Measurements from ENCODE around the gene TWF1.
"Not testable (repeated sequence)": the region's sequence is repeated elsewhere in the genome, so short reads cannot be mapped to it uniquely, and the experiment has no call there.

TWF1 gene

DNA sequence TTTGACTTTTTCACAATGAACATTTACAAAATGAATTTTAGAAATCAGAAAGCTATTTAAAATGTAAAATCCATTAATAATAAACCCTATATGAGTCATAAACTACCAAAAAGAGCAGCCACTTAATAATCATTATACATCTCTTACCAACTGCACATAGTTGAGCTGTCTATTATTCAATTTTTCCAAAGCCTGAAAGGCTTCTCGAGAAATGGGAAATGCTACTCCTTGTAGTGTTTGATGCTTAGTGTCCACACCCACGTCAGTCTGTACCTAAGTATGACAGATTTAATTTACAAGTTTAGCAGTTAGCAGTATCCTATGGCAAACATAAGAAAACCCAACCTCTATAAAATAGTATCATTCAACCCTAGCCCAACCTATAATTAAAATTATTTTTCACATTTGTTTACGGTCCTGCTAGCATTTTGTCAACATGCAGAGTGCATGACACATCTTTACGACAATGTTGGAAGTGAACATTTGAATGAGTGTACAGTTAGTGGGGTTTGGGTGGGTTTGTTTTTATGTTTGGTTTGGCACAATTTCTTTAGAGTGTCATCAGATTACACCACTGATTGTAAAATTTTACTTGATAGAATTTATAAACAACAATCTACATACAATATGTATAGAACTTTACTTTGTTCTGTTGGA lies 8.4 kb downstream of the TWF1 start:
- DNase-seq: no peak

DNA sequence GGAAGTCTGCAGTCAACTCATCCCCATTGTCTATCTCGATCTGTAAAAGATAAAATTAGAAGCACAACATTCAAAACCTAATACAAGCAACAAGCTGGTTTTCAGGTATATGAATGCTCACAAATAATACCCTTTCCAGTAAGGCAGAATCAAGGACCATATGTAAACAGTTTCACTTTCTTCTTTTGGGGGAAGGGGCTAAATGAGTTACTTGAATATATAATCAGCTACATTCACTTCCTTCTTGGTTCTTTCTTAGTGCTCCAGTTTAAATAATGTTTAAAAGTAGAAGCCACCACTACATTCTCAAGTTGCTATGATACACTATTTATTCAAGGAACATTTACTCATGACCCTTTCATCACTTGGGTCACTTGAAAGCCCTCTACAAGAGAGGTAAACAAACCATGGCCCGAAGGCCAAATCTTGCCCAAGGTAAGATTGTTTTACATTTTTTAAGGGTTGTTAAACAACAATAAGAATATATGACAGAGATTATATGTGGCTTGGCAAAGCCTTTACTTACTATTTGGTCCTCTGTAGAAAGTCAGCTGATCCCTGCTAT lies 10.3 kb downstream of the TWF1 start:
- no peak for DNase-seq

DNA sequence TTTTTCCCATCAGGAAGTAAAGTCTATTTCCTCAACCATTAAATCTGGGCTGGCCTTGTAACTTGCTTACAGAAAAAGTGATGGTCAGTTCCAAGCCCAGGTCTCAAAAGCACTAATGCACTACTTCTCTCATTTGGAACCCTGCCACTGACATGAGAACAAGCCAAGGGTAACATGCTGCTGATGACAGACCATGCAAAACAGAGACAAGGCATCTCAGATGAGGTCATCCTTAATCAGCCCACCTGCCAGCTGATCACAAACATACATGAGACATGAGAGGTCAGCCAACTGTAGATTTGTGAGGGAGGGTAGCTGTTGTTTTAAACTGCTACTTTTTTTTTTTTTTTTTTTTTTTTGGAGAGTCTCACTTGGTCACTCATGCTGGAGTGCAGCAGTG lies 16.2 kb downstream of the TWF1 start:
- DNase-seq: no peak

DNA sequence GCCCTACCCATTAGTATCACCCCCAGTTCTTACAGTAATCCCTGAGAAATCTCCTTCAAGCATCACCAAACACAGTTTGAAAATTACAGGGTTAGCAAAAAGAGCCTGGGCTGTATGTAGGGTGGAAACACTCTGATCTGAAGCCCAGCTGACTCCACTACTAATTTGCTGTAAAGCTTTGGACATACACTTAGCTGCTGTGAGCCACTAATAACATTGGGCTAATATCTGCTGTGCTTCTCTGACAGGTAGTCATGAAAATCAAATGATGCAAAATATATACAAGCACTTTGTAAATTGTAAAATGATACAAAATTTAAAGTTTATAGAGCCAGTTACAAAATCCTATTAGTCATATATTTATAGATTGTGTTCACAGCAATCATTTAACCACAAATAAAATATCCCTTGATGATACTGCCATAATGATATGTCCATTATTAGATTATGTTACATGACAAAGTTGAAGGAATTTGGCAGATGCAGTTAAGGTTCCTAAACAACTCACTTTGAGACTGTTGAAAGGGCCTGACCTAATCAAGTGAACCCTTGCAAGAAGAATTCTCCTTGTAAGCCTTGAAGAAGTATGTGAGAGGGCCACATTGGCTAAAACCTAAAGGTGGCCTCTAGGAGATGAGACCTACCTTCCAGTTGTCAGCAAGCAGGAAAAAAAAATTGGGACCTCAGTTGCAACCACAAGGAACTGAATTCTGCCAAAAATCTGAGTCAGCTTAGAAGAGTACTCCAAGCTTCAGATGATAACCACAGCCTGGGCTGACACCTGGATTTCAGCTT lies 19.0 kb downstream of the TWF1 start:
- no peak for DNase-seq

DNA sequence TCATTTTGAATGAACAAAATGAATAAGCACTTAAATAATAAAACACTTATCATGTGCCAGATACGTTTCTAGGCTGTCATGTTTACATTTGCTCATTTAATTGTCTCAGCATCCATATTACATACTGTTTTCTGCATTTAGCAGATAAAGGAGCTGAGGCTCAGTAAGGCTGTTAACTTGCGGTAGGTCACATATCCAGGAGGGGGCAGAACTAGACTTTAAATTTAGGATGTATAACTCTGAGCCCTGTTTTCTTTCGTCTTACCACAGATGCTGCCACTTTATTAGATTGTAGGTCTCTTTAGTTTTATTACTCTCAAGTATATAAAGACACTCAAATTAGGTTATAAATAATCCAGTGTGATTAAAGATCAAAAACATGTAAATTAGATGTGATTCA lies 29.6 kb downstream of the TWF1 start:
- DNase-seq: no peak

DNA sequence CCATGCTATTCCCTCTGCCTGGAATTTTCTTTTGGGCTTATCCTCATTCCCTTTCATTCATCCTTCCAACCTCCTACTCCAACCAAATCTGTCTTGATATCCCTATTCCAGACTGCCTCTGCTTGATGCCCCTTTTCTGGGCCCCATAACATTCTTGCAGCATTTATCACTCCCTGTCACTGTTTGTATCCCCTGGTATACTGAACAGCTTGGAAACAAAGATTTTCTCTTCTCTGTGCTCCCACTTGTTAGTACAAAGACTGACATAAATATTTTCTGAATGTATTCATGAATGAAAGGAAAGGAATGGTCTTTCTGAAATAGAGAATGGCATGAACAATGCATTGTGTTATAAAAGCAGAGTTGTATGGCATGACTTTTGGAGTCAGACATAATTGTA lies 39.8 kb downstream of the TWF1 start:
- DNase-seq: no peak

DNA sequence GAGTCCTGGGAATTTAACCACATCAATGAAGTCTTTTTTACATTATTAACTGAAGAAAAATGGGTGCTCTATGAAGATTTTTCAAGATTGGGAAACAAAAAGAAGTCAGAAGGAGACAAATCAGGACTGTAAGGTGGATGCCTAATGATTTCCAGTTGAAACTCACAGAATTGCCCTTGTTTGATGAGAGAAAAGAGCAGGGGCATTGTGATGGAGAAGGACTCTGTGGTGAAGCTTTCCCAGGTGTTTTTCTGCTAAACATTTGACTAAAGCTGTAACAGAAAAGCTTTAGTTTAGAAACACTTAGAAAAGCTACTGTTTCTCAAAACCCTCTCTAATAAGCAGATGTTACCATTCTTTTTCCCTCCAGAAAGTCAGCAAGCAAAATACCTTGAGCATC lies 41.6 kb downstream of the TWF1 start:
- no peak for DNase-seq

DNA sequence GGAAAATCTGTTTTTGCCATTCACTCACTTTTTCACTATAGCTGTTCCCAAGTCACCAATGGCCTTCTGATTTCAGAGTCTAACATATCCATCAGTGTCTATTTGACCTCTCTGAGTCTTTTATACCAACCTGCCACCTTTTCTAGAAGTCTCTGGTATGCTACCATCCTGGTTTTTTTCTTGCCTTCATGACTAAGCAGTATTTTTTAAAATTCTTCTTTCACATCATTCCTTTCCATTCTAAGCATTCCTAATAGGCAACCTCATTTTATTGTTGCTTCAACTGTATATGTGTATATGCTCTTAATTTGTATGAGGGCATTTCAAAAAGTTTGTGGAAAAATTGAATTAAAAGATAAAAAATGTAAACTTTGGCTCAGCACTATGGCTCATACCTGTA lies 42.3 kb downstream of the TWF1 start:
- no peak for DNase-seq

DNA sequence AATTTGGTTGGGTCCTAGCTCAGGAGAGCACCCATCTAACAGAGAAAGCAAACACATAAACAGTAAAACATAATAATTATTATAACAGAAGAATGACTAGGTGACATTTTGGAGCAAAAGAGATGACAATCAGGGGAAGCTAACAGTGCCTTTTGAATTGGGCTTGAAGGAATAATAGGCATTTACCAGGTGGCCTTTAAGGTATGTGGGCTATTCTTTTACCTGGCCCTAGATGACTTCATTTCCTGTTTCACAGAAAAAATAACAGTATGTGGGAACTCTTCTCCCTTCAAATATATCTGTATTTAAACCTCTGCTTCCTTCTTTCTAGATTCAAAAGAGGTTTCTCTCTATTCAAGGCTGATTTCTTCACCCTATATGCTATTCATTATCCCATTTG lies 43.5 kb downstream of the TWF1 start:
- no peak for DNase-seq

DNA sequence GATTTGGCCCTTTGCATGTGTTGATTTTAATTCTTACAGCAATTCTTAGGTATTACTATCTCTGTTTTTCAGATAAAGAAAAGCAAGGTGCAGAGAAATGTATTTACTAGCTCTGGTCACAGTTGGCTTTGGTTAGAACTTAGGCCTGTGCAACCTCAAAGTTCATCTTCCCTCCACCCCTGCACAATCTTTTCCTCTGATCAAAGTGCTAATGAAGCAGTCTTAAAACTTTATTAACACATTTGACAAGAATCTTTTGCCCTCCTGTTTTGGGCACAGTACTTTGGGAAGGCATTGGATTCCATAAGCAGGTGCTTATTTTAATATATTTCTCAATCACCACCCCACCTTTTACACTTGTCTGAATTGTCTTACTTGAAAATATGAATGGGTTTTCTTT lies 44.6 kb downstream of the TWF1 start:
- DNase-seq: no peak

DNA sequence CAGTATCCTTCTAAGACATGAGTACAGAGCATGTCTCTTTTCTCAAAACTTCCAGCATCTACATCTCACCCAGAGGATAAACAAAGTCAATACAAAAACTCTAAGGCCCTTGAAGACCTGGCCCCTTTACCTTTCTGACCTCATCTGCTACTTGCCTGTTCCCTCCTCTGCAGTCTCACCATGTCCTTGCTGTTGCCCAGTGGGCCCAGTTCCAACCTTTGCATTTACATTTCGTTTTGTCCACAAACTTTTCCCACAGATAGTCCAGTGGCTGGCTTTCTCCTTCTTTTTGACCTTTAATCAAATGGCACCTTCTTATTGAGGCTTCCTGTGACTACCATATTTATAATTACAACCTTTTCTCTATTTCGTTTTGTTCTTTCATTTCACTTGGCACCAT lies 45.7 kb downstream of the TWF1 start:
- no peak for DNase-seq

DNA sequence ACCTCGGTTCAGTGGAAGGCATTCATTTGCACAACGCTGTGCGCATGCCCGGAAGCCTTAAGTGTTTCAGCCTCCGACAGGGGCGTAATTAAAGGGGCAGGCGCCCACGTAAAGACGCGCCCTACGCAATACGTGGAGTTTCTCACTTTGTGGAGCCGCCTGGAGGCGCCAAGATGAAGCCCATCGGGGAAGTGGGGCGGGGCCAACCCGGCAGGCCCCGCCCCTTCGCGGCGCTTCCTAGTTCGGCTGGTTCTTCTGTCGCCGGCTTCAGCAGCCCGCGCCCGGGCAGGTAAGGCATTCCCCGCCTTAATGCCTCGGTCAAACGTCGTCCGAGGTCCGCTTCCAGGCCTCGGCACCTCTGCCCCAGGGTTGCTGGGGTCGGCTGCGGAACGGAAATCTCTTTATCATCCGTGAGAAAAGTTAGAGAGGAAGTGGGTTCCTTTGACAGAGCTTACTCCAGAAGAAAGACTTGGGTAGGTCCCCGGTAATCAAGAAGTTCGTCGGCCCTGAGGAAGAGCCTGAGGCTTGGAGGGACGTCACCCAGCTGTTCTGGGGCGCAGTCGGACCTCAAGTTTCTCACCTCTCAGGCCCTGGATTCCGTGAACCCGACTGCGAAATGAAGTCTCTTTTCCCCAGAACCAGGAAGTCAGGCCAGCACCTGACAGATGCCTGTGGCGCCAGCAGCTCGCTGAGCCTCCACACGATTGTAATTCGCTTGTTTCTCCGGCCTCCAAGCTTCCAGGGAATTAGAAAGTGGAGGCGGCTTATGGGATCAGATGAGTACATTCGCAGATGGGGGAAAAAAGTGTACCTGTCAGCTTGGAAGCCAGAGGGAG lies 47.2 kb downstream of the TWF1 start, which contains the start of the genes IRAK4 and PUS7L:
IRAK4 (plus strand) TSS at position 224 of the 836 bp plus-strand sequence. CDS start 9,161 bp downstream, outside the sequence.
PUS7L (minus strand) TSS at position 63 of the 836 bp plus-strand sequence. CDS start 3,545 bp downstream, outside the sequence.
- DNase-seq: peak; percentile 91

DNA sequence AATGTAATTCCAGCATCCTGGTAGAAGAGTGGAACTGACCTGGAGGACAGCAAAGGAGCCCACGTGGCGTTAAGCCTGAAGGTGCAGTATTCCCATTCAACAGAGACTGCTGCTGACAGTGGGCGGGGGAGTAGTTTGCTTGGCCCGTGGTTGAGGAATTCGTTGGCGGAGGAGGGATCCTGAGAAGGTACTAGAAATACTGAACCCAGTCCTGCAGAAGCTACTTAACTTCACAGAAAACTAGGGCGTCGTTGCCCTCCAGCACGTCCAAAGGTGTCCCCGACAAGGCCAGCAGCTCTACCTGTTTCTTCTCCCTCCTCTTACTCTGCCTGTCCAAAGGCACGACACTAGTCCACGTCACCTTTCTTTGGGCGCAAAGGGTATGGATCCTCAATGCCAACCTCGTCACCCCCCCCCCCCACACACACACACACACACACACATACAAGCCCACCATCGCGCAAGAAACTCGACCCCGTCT lies 47.8 kb downstream of the TWF1 start:
- peak; percentile 25 for DNase-seq

DNA sequence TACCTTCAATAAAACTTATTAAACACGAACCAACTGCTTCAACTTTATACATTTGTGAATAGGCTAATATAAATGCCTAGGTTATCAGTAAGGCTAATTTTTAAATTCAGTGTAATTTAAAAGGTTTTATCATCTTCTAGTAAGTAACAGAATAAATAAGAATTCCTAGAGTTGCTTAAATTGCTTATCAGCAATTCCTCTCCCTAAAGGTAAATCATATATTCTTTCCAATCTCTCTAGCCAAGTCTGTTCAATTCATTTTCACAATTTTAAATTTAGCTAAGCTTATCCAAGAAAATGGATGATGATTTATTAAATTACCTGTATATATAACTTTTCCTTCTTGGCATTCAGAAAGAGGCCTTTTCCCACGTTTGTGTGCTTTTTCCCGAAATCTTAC lies 52.1 kb downstream of the TWF1 start:
- no peak for DNase-seq

DNA sequence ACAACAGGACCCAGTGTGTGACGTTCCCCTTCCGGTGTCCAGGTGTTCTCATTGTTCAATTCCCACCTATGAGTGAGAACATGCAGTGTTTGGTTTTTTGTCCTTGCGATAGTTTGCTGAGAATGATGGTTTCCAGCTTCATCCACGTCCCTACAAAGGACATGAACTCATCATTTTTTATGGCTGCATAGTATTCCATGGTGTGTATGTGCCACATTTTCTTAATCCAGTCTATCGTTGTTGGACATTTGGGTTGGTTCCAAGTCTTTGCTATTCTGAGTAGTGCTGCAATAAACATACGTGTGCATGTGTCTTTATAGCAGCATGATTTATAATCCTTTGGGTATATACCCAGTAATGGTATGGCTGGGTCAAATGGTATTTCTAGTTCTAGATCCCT lies 54.8 kb downstream of the TWF1 start:
- not testable (repeated sequence) for DNase-seq

DNA sequence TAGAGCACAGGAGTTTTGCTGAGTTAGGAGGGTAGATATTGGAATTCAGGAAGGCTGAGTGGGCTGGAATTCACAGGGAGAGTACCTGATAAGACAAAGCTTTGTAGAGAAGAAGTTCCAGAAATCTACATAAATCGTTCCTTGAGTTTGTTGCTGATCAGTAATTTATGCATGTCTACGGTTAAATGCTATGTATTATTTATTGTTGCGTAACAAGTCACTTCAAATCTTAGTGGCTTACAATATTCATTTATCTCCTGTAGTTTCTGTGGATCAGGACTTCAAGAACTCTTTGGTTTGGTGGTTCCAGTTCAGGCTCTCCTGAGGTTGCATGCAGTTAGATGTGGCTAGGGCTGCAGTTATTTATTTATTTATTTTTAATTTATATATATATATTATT lies 55.3 kb downstream of the TWF1 start:
- no peak for DNase-seq

DNA sequence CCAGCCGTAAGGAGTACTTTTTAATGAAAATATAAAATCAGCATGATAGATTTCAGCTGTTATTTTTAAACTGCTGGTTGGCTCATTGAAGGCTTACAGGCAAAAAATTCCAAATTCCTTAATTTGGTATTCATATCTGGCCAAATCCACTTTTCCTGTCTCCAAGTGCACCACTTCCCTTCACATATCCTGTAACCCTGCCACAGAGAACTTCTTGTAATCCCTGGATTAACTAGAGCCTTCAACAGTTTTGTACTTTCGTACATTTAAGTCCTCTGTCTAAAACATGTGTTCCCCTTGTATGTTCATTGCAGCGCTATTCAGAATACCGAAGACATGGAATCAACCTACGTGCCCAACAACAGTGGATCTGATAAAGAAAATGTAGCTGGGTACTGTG lies 57.1 kb downstream of the TWF1 start:
- DNase-seq: no peak

DNA sequence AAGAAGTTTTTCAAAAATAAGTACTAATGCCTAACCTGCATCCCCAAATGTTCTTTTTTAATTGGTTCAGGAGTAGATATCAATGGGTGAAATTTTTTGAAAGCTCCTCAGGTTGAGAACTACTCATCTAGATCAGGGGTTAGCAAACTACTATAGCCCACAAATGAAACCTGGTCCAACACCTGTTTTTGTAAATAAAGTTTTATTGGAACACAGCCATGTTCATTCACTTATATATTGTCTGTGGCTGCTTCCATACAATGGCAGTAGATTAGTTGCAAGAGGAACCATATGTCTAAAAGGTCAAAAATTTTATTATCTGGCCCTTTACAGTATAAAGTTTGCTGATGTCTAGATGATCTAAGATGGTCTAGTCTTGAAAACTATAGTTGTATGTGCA lies 61.3 kb downstream of the TWF1 start:
- DNase-seq: no peak
